ENCODE measurements around the gene OR7D4.

DNA sequence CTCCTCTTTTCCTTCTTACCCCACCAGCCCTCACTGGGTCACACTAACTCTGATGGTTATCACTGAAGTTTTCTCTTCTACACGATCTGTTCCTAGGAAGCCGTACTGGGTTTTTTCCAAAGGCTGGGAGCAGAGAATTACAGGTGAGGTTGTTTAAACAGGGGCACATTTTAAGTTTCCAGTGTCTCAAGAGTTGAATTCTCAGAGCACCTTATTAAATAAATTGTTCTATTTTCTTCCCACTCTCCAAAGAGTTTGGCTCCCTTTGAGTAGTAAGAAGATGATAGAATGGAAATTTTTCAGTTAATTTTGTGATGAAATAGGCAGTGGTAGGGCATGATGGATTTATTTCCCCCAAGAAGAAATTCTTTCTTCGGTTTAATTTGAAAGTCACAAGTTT is at the start of gene OR7D4:
- TF ChIP-seq, protein P1, sequence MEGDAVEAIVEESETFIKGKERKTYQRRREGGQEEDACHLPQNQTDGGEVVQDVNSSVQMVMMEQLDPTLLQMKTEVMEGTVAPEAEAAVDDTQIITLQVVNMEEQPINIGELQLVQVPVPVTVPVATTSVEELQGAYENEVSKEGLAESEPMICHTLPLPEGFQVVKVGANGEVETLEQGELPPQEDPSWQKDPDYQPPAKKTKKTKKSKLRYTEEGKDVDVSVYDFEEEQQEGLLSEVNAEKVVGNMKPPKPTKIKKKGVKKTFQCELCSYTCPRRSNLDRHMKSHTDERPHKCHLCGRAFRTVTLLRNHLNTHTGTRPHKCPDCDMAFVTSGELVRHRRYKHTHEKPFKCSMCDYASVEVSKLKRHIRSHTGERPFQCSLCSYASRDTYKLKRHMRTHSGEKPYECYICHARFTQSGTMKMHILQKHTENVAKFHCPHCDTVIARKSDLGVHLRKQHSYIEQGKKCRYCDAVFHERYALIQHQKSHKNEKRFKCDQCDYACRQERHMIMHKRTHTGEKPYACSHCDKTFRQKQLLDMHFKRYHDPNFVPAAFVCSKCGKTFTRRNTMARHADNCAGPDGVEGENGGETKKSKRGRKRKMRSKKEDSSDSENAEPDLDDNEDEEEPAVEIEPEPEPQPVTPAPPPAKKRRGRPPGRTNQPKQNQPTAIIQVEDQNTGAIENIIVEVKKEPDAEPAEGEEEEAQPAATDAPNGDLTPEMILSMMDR (IDR thresholded peaks at IDR 0.05) = no peak
- TF ChIP-seq ZFX (IDR thresholded peaks at IDR 0.05; ENCODE audit: borderline replicate concordance) = no peak

Measured in 22Rv1 (cell line).